Fibroblast of mammary gland (primary cell): ENCODE data around the gene PRDM11.

Experiments used
- DNase-seq: peaks from one replicate; pipeline ENCODE4 v3.0.0-alpha.2; 2010; ENCODE audit warnings: low read depth
- H3K4me3 ChIP-seq: 2 replicates; pipeline ENCODE4 v1.5.1; 2011; ENCODE audit warnings: low read depth, mild to moderate bottlenecking, low read length, moderate library complexity; ENCODE audit not compliant: control insufficient read depth
- CTCF ChIP-seq: conservative IDR thresholded peaks from 2 replicates; pipeline ENCODE4 v1.5.1; 2011; ENCODE audit warnings: low read depth, low read length, inconsistent platforms; ENCODE audit not compliant: control insufficient read depth, insufficient read depth

PRDM11 gene

GRCh38 chr11:45168366-45169130 lies 22.1 kb downstream of the PRDM11 start:
- no peak for DNase-seq
- TF ChIP-seq CTCF = no peak

DNA sequence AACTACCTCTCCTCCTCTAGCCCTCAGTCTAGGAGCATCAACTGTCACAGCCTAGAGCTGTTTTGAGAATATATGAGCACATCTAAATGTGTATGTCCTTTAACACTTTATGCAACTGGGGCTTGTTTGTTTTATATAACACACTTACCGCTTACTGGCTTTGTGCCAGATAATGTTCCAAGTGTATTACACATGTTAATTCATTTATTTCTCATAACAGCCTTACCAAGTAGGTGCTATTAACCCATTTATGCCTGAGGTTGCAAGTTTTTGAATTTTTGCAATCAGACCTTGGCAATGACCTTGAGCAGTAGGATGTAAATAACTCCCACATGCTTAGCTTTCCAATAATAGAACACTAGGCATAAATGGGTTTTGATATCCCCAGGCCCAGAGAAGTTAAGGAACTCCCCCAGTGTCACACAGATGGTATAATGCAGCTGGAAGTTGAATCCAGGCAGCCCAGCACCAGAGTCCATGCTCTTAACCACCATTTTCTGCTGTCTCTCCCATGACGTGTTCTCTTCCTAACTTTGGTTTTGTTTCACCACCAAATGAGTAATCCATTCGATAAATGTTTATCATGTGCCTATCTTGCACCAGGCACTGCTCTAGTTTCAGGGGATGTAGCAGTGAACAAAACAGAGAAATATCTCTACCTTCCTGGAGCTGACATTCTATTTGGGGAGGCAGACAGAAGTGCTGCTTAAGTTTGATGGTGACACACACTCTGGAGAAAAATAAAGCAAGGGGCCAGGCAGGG lies 23.1 kb downstream of the PRDM11 start:
- no peak for DNase-seq
- no peak for TF ChIP-seq CTCF
- H3K4me3 ChIP-seq = no peak overlapping the region

More at GRCh38 chr11:45168366-45169130, 22.1 kb downstream of the PRDM11 start:
- no peak overlapping the region for H3K4me3 ChIP-seq

- H3K4me3 ChIP-seq = no peak overlapping the region
- no peak for TF ChIP-seq CTCF
- no peak for DNase-seq
Measured at GRCh38 chr11:45170484-45170883, 24.0 kb downstream of the PRDM11 start.

DNA sequence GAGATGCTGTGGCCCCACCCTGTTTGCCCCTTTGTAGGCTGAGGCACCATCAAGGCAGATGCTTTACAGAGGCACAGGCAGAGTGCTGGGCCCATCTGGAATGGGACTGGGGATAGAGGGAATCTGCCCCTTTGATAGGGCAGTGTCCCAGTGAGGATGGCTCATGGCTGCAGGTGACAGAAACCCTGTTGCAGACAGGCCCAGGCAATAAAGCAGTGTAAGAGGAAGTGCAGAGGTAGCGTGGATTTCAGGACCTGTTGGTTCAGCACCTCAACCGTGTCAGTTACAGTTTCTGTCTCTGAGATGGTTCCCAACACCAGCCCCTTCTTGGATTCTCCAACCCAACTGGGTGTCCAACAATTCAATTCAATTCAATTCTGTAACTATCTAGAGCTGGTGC lies 25.1 kb downstream of the PRDM11 start:
- H3K4me3 ChIP-seq = no peak overlapping the region
- DNase-seq = no peak
- TF ChIP-seq CTCF = no peak

DNA sequence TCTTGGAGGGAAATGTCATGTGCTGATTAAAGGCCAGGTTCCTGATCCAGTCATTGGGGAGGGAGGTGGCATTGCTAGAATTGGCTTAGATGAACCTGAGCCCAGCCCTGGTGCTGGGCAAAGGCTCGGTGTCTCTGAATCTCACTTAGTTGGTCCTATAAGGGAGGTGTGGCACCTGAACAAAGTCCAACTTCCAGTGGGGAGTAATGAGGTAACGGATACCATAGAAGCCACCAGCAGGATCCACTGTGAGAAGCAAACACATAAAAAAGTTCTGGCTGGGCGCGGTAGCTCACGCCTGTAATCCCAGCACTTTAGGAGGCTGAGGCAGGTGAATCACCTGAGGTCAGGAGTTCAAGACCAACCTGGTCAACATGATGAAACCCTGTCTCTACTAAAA lies 26.6 kb downstream of the PRDM11 start:
- no peak overlapping the region for H3K4me3 ChIP-seq
- TF ChIP-seq CTCF = no peak
- no peak for DNase-seq

DNA sequence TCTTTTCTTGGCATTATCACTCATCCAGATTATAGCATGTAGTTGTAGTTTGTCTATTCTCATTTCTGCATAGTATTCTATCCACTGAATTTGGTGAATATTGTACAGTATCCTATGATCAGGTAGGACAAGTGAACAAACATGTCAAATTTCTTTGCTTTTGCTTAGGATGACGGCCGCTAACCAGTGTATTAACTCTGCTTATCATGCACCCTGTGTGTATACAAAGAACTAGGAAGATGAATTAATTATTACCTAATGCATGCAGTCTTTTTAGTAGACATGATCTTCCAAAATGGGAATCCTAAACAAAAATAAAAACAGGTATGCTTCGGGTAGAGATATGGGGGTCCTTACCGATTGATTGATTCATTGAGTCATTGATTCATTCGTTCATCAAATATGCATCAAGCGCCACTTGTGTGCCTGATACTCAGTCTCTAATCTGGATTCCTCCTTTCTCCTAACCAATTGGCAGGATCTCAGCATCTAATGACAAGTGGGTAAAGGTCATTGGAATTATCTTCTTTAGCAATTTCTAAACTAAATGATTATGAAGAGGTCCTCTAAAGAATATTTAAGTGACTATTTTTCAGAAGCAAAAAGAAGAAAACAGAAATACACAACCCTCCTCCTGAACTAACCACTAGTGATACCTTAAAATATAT lies 27.9 kb downstream of the PRDM11 start:
- TF ChIP-seq CTCF = no peak
- DNase-seq = no peak
- H3K4me3 ChIP-seq = no peak overlapping the region
